H1 (cell line): ENCODE results near the gene LKAAEAR1. TPM values are rescaled to one million over a fixed set of nuclear protein-coding genes. Genes with fewer than 3 reads are reported as not detected.
A peak's percentile ranks its signal among the peaks of the same experiment; 100 is the strongest.

Experiments used
- CTCF ChIA-PET: fragments of 300-600 bp; sonication (Branson Sonifier 250); formaldehyde crosslinking; loops from one replicate; lab custom pipeline; 2021; ENCODE audit not compliant: partially characterized antibody; lab: Charles Lee
- POLR2A ChIA-PET: fragments of 300-600 bp; sonication (Branson Sonifier 250); formaldehyde crosslinking; loops from one replicate; lab custom pipeline; 2021; ENCODE audit warnings: inconsistent platforms; ENCODE audit not compliant: partially characterized antibody; lab: Charles Lee
- DNase-seq, 2 experiments: peaks; one replicate each; pipeline versions ENCODE4 v3.0.0 to v3.0.0-alpha.2; 2010 to 2022; ENCODE audit warnings: low spot score in 2 of 2, low read depth in 1 of 2, mixed read lengths in 1 of 2
- FAIRE-seq: peaks from 2 replicates; lab custom pipeline; 2011; peaks lifted over from hg19 to GRCh38; lab: Jason Lieb, UNC
- H2AFZ ChIP-seq: 2 replicates; pipeline ENCODE4 v1.8.1; 2012; ENCODE audit warnings: low read length, inconsistent platforms
- H2AK5ac ChIP-seq: 2 replicates; pipeline ENCODE4 v1.6.1; 2013; ENCODE audit warnings: low read depth, low read length
- H2BK120ac ChIP-seq: replicated peaks from 2 replicates; pipeline ENCODE3; 2013; ENCODE audit warnings: low read depth, low read length, inconsistent platforms
- H2BK12ac ChIP-seq: 2 replicates; pipeline ENCODE4 v1.6.1; 2013; ENCODE audit warnings: low read depth, low read length
- H2BK15ac ChIP-seq: 2 replicates; pipeline ENCODE4 v1.6.1; 2013; ENCODE audit warnings: low read length
- H2BK20ac ChIP-seq: 2 replicates; pipeline ENCODE4 v1.6.1; 2013; ENCODE audit warnings: low read length
- H2BK5ac ChIP-seq: 2 replicates; pipeline ENCODE4 v1.6.1; 2013; ENCODE audit warnings: low read depth, low read length
- H3K14ac ChIP-seq: 2 replicates; pipeline ENCODE4 v1.6.1; 2013; ENCODE audit warnings: inconsistent platforms; ENCODE audit not compliant: insufficient read length
- H3K18ac ChIP-seq: 2 replicates; pipeline ENCODE4 v1.6.1; 2013; ENCODE audit warnings: low read length; ENCODE audit errors: extremely low read depth
- H3K23ac ChIP-seq: 2 replicates; pipeline ENCODE4 v1.6.1; 2013; ENCODE audit warnings: inconsistent platforms; ENCODE audit not compliant: insufficient read length
- H3K23me2 ChIP-seq: 2 replicates; pipeline ENCODE4 v1.6.1; 2013; ENCODE audit warnings: low read depth, low read length
- H3K27ac ChIP-seq: 2 replicates; pipeline ENCODE4 v1.6.1; 2011; ENCODE audit warnings: low read depth, low read length, inconsistent platforms
- H3K27me3 ChIP-seq, 4 experiments: replicated peaks in 1 of 4; 1 replicate in 1 of 4; 2 replicates in 3 of 4; pipeline versions ENCODE4 v1.6.1 to v1.8.1; 2011 to 2013; ENCODE audit warnings: low read length in 3 of 4, mild to moderate bottlenecking in 3 of 4, inconsistent platforms in 2 of 4, mixed read lengths in 2 of 4, moderate library complexity in 1 of 4; ENCODE audit not compliant: control insufficient read depth in 3 of 4, insufficient read depth in 3 of 4; ENCODE audit errors: extremely low read depth in 1 of 4
- H3K36me3 ChIP-seq, 4 experiments: 2 replicates each; pipeline versions ENCODE4 v1.6.1 to v1.8.1; 2011 to 2013; ENCODE audit warnings: mild to moderate bottlenecking in 4 of 4, low read length in 3 of 4, moderate library complexity in 2 of 4, control low read depth in 1 of 4, inconsistent platforms in 1 of 4; ENCODE audit not compliant: insufficient read depth in 4 of 4, control insufficient read depth in 2 of 4
- H3K4ac ChIP-seq: replicated peaks from 2 replicates; pipeline ENCODE3; 2013; ENCODE audit warnings: low read length, low read depth, mixed read lengths, inconsistent platforms; ENCODE audit not compliant: insufficient read length
- H3K4me1 ChIP-seq, 4 experiments: replicated peaks in 1 of 4; 1 replicate in 1 of 4; 2 replicates in 3 of 4; pipeline versions ENCODE4 v1.6.1 to v1.8.1; 2011 to 2013; ENCODE audit warnings: low read length in 3 of 4, inconsistent platforms in 2 of 4, mixed read lengths in 1 of 4; ENCODE audit not compliant: insufficient read depth in 4 of 4, control insufficient read depth in 3 of 4
- H3K4me2 ChIP-seq, 2 experiments: 2 replicates each; pipeline versions ENCODE4 v1.6.1 to v1.8.1; 2011 to 2013; ENCODE audit warnings: low read depth in 2 of 2, low read length in 2 of 2, control low read depth in 1 of 2, inconsistent platforms in 1 of 2, mild to moderate bottlenecking in 1 of 2; ENCODE audit not compliant: insufficient read depth in 1 of 2
- H3K4me3 ChIP-seq, 4 experiments: fragments of 200-600, 300-600 bp in 1 of 4; sonication (generic), shearing (Covaris generic), sonication (Bioruptor Twin) in 1 of 4; 2 replicates each; pipeline versions ENCODE4 v1.5.1 to v1.8.1; 2011 to 2016; ENCODE audit warnings: low read length in 4 of 4, low read depth in 3 of 4, control low read depth in 2 of 4, inconsistent platforms in 2 of 4, mild to moderate bottlenecking in 2 of 4, mixed read lengths in 1 of 4, moderate library complexity in 1 of 4; ENCODE audit not compliant: insufficient read depth in 2 of 4; ENCODE audit errors: extremely low read depth in 1 of 4
- H3K56ac ChIP-seq: replicated peaks from 2 replicates; pipeline ENCODE3; 2013; ENCODE audit warnings: low read depth, mild to moderate bottlenecking, mixed read lengths, low read length, inconsistent platforms; ENCODE audit not compliant: insufficient read length
- H3K79me1 ChIP-seq: 2 replicates; pipeline ENCODE4 v1.6.1; 2013; ENCODE audit warnings: low read depth, low read length, control low read depth
- H3K79me2 ChIP-seq, 2 experiments: 2 replicates each; pipeline versions ENCODE4 v1.6.1 to v1.8.1; 2012 to 2013; ENCODE audit warnings: low read length in 2 of 2, mild to moderate bottlenecking in 2 of 2, inconsistent platforms in 1 of 2; ENCODE audit not compliant: insufficient read depth in 2 of 2, control insufficient read depth in 1 of 2
- H3K9ac ChIP-seq, 4 experiments: replicated peaks in 1 of 4; 1 replicate in 1 of 4; 2 replicates in 3 of 4; pipeline versions ENCODE4 v1.6.1 to v1.8.1; 2011 to 2013; ENCODE audit warnings: low read depth in 3 of 4, low read length in 3 of 4, control low read depth in 2 of 4, mild to moderate bottlenecking in 2 of 4, moderate library complexity in 2 of 4, inconsistent platforms in 1 of 4; ENCODE audit errors: extremely low read depth in 1 of 4
- H3K9me3 ChIP-seq, 2 experiments: 2 replicates each; pipeline versions ENCODE4 v1.6.1 to v1.8.1; 2012 to 2013; ENCODE audit warnings: mild to moderate bottlenecking in 2 of 2, moderate library complexity in 2 of 2, control low read depth in 1 of 2, inconsistent platforms in 1 of 2, low read depth in 1 of 2, low read length in 1 of 2, mixed read lengths in 1 of 2; ENCODE audit not compliant: insufficient read depth in 2 of 2
- H4K20me1 ChIP-seq, 2 experiments: replicated peaks in 1 of 2; 2 replicates each; pipeline versions ENCODE3 to v1.8.1; 2011 to 2013; ENCODE audit warnings: inconsistent platforms in 2 of 2, low read length in 2 of 2, mild to moderate bottlenecking in 1 of 2; ENCODE audit not compliant: insufficient read depth in 2 of 2, control insufficient read depth in 1 of 2
- H4K5ac ChIP-seq: 2 replicates; pipeline ENCODE4 v1.6.1; 2013; ENCODE audit warnings: low read length, low read depth, mixed read lengths, inconsistent platforms; ENCODE audit not compliant: insufficient read length
- H4K8ac ChIP-seq: 2 replicates; pipeline ENCODE4 v1.8.0; 2013; ENCODE audit warnings: mild to moderate bottlenecking, moderate library complexity, low read length, inconsistent platforms; ENCODE audit not compliant: insufficient read depth; ENCODE audit errors: extremely low read depth
- H4K91ac ChIP-seq: replicated peaks from 2 replicates; pipeline ENCODE3; 2013; ENCODE audit warnings: low read length, mixed read lengths, inconsistent platforms; ENCODE audit not compliant: insufficient read length
- FOSL1 ChIP-seq: IDR thresholded peaks from 2 replicates; pipeline ENCODE4 v1.6.1; 2011; ENCODE audit warnings: mild to moderate bottlenecking, low read depth, low read length, moderate library complexity; ENCODE audit not compliant: insufficient read depth
- POLR2A ChIP-seq, 2 experiments: IDR thresholded peaks; 1 replicate in 1 of 2; 2 replicates in 1 of 2; pipeline ENCODE4 v1.6.1; 2011; ENCODE audit warnings: low read depth in 2 of 2, low read length in 2 of 2, mild to moderate bottlenecking in 2 of 2; ENCODE audit errors: control extremely low read depth in 1 of 2
- RAD21 ChIP-seq, 2 experiments: IDR thresholded peaks in 1 of 2; conservative IDR thresholded peaks in 1 of 2; 2 replicates each; pipeline ENCODE4 v1.6.1; 2011; ENCODE audit warnings: low read depth in 2 of 2, low read length in 2 of 2, improper control_type of control experiment in 1 of 2, inconsistent platforms in 1 of 2, mild to moderate bottlenecking in 1 of 2, moderate library complexity in 1 of 2
- SAP30 ChIP-seq: fragments of 300-600 bp; sonication (generic); IDR thresholded peaks from 2 replicates; pipeline ENCODE4 v1.7.1; 2012; ENCODE audit warnings: low read length, moderate library complexity, mild to moderate bottlenecking, inconsistent platforms; ENCODE audit not compliant: insufficient read depth, insufficient replicate concordance
- SIN3A ChIP-seq, 2 experiments: IDR thresholded peaks in 1 of 2; conservative IDR thresholded peaks in 1 of 2; 2 replicates each; pipeline ENCODE4 v1.6.1; 2011 to 2012; ENCODE audit warnings: low read length in 2 of 2, improper control_type of control experiment in 1 of 2, low read depth in 1 of 2, mild to moderate bottlenecking in 1 of 2
- WGBS, 2 experiments: shearing (Covaris generic) in 1 of 2; methylation state at CpG; one replicate each; pipeline versions ENCODE4 v1.1.6 to v1.1.7; 2013 to 2015; ENCODE audit warnings: low lambda C conversion rate in 2 of 2, mixed read lengths in 2 of 2, inconsistent platforms in 1 of 2, low coverage in 1 of 2, missing lambda C conversion rate in 1 of 2; ENCODE audit not compliant: insufficient replicate concordance in 2 of 2, insufficient coverage in 1 of 2, insufficient read length in 1 of 2; ENCODE audit errors: extremely low coverage in 1 of 2, missing lambda C conversion rate in 1 of 2; 5-methylcytosine and 5-hydroxymethylcytosine counted together
- polyA plus RNA-seq, 7 experiments: library from polyadenylated mRNA; depleted of rRNA in 3 of 7; stranded (reverse) in 5 of 7; unstranded in 2 of 7; fragments of >200 nt in 5 of 7; fragments of 200-250 nt in 2 of 7; gene quantifications; 1 replicate in 5 of 7; 2 replicates in 1 of 7; 4 replicates in 1 of 7; pipeline versions ENCODE4 v1.2.1 to v1.2.3, GENCODE V29; 2011 to 2013; ENCODE audit warnings: missing spikeins in 2 of 7, mixed read lengths in 2 of 7
- total RNA-seq: library from RNA; stranded (reverse); fragmentation: NEBNext Ultra II Directional; extraction: Animal tissue kit (Norgen Biotek cat#: 25700); gene quantifications from 2 replicates; pipeline ENCODE4 v1.2.1, GENCODE V29; 2021
- TF ChIP-seq, protein P1 (sequence below), 3 experiments: IDR thresholded peaks; 1 replicate in 2 of 3; 2 replicates in 1 of 3; pipeline versions ENCODE4 v1.5.1 to v1.6.1; 2011; ENCODE audit warnings: low read length in 3 of 3, mild to moderate bottlenecking in 3 of 3, inconsistent platforms in 2 of 3, low read depth in 1 of 3, moderate library complexity in 1 of 3; ENCODE audit not compliant: insufficient read depth in 1 of 3; ENCODE audit errors: control extremely low read depth in 1 of 3

Gene LKAAEAR1
- total and polyA plus RNA-seq, 2 of the 8 experiments (the other 6 are each of a cell fraction or from before 2014, with no cell fraction given): 0.41 to 0.53 TPM

DNA sequence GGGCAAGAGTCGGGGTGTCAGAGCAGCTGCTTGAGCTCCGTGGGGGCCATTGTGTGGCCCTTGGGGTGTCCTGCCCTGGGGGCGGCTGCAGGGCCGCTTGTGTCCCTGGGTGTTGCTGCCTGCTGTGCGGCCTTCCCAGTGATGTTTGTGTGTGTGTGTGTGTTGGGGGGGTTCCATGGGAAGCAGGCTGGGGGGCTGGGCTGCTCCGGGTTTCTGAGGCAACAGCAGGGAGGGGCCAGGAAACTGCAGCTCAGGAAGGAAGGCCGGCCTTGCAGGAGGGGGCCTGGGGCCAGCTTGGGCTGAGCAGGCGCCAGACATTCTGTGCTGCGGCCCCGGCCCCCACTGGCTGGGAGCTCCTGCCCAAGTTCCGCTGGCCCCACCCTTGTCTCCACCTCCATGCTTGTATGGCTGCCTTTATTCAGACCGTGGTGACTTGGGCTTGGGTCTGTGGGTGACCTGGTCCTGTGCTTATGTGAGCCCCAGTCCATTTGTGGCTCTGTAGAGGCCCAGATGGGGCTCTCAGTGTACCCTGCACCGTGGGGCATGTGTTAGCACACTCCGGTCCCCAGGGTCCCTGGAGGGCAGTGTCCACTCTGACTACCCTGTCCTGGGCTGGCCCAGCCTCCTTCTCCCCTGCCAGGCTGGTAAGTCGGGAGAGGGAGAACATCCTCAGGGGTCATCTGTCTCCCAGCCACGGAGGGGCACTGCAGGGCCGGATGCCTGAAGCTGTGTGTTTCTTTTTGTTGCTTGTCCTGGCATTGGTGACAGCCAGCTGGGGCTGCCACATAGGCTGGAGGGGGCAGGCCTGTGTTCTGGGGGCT lies 30.1 kb downstream of the LKAAEAR1 start:
- Histone ChIP-seq H3K79me2 (no peaks in the 10 kb centered on the region), H3K9me3 (no peaks in the 10 kb centered on the region)
- TF ChIP-seq RAD21 (IDR thresholded peaks at IDR 0.05 in 1 of 2, conservative IDR thresholded peaks at IDR 0.05 in 1 of 2; ENCODE audit: low read depth in 2 of 2, low read length in 2 of 2) (peak; percentile 47 to 59; a peak in 3 of 4 replicates), FOSL1 (no peak), SIN3A (conservative IDR thresholded peaks at IDR 0.05 in 1 of 2, IDR thresholded peaks at IDR 0.05 in 1 of 2; ENCODE audit: low read depth in 1 of 2, low read length in 2 of 2) (peak; percentile 56 to 86; a peak in 2 of 4 replicates), POLR2A (IDR thresholded peaks at IDR 0.05; ENCODE audit: control extremely low read depth in 1 of 2, low read depth in 2 of 2, low read length in 2 of 2) (no peak), SAP30 (no peak)
- TF ChIP-seq, protein P1, sequence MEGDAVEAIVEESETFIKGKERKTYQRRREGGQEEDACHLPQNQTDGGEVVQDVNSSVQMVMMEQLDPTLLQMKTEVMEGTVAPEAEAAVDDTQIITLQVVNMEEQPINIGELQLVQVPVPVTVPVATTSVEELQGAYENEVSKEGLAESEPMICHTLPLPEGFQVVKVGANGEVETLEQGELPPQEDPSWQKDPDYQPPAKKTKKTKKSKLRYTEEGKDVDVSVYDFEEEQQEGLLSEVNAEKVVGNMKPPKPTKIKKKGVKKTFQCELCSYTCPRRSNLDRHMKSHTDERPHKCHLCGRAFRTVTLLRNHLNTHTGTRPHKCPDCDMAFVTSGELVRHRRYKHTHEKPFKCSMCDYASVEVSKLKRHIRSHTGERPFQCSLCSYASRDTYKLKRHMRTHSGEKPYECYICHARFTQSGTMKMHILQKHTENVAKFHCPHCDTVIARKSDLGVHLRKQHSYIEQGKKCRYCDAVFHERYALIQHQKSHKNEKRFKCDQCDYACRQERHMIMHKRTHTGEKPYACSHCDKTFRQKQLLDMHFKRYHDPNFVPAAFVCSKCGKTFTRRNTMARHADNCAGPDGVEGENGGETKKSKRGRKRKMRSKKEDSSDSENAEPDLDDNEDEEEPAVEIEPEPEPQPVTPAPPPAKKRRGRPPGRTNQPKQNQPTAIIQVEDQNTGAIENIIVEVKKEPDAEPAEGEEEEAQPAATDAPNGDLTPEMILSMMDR (IDR thresholded peaks at IDR 0.05; ENCODE audit: control extremely low read depth in 1 of 3, insufficient read depth in 1 of 3, low read depth in 1 of 3, low read length in 3 of 3): peak; percentile 53 to 67 (median 64)
- TF ChIP-seq, all 59 proteins: peak for 3
- peak overlapping the region; percentile 26; the same call in 1 of the 2 replicates for H3K18ac ChIP-seq
- H3K4ac ChIP-seq: peak overlapping the region; percentile 53
- DNase-seq (no peak), FAIRE-seq (no peak)
- no peak overlapping the region for H3K14ac ChIP-seq
- H4K5ac ChIP-seq: no peak overlapping the region
- peak overlapping the region; percentile 47 for H2BK15ac ChIP-seq
- H3K56ac ChIP-seq: no peak overlapping the region
- POLR2A ChIA-PET: interaction anchor here (0.6 to 3.7 kb wide), 13 partner anchors 8 to 199 kb away, joined by 3 to 24 read pairs (median 4); partner anchors contain the start of genes C20orf204, PRPF6 and TCEA2
- H3K4me2 ChIP-seq: no peak overlapping the region
- WGBS, 2 experiments: 68% methylated on average over 16 of the region's 17 CpGs; no CpG with 5 or more reads in 1 of the 2 experiments
- CTCF ChIA-PET: interaction anchor here (0.5 to 15.0 kb wide), 23 partner anchors 10 to 1685 kb away, joined by 3 to 139 read pairs (median 3); partner anchors contain the start of genes LKAAEAR1, OPRL1, PRPF6 and RGS19
- no peak overlapping the region for H3K9ac ChIP-seq
- H3K23me2 ChIP-seq: no peaks in the 10 kb centered on the region
- H2BK5ac ChIP-seq: peak overlapping the region; percentile 60; the same call in 1 of the 2 replicates
- no peak overlapping the region for H3K4me3 ChIP-seq
- H2BK12ac ChIP-seq: peak overlapping the region; percentile 60; the same call in 1 of the 2 replicates
- no peak overlapping the region for H2BK120ac ChIP-seq
- no peak overlapping the region for H2AK5ac ChIP-seq
- peaks cover 0 to 28% (median 15%) of the 10 kb centered on the region in 4 experiments; a peak in 6 of 7 replicates for H3K4me1 ChIP-seq
- no peak overlapping the region for H4K91ac ChIP-seq
- H4K8ac ChIP-seq: peak overlapping the region; percentile 35; the same call in 1 of the 2 replicates
- no peak overlapping the region for H3K27ac ChIP-seq
- no peak overlapping the region for H2BK20ac ChIP-seq
- no peak overlapping the region for H2AFZ ChIP-seq
- H4K20me1 ChIP-seq: no peaks in the 10 kb centered on the region
- H3K36me3 ChIP-seq: no peaks in the 10 kb centered on the region
- H3K79me1 ChIP-seq: no peaks in the 10 kb centered on the region
- H3K27me3 ChIP-seq: peaks cover 15 to 30% (median 22%) of the 10 kb centered on the region in 4 experiments
- no peak overlapping the region for H3K23ac ChIP-seq
